HCT116 (cell line): Measurements from ENCODE around the gene TNFAIP2. TPM values are rescaled to one million over a fixed set of nuclear protein-coding genes. Genes with fewer than 3 reads are reported as not detected.

Source experiments
- ATAC-seq: fragments of 200-7000 bp; cut with Tn5 transposase; 2 replicates; pipeline ENCODE4 v1.9.1; 2020; ENCODE audit warnings: mild to moderate bottlenecking, moderate library complexity
- BruUV-seq: library from RNA; stranded (reverse); fragments of 400-500 nt; replicated peaks from 2 replicates; lab custom pipeline; 2021; lab: Mats Ljungman, UMichigan
- CTCF ChIA-PET: fragments of 300-600 bp; sonication (Branson Sonifier 250); formaldehyde crosslinking; loops from one replicate; lab custom pipeline; 2021; ENCODE audit warnings: antibody characterized with exemption; lab: Charles Lee
- POLR2A ChIA-PET: fragments of 300-600, 350-600 bp; sonication (Branson Sonifier 250); formaldehyde crosslinking; loops from one replicate; lab custom pipeline; 2021; ENCODE audit warnings: antibody characterized with exemption; lab: Charles Lee
- RAD21 ChIA-PET, 2 experiments: fragments of 300-600 bp; sonication (Branson Sonifier 250); formaldehyde crosslinking; loops; one replicate each; lab custom pipeline; 2023; ENCODE audit warnings: low total read pairs in 2 of 2; ENCODE audit not compliant: uncharacterized antibody in 2 of 2, unreplicated experiment in 2 of 2, low non-redundant PET in 1 of 2; lab: Charles Lee
- DNase-seq: peaks from one replicate; pipeline ENCODE4 v3.0.0-alpha.2; 2010; ENCODE audit warnings: low read depth, low spot score
- H2AFZ ChIP-seq: fragments of 200-600 bp; shearing (Covaris generic), sonication (generic); 2 replicates; pipeline ENCODE4 v1.6.1; 2017; ENCODE audit warnings: low read depth, mixed run types, mixed read lengths, antibody characterized with exemption, low read length; ENCODE audit not compliant: poor library complexity, severe bottlenecking
- H3K27ac ChIP-seq: 2 replicates; pipeline ENCODE4 v1.5.1; 2012; ENCODE audit warnings: low read depth, low read length
- H3K27me3 ChIP-seq: fragments of 200-600 bp; sonication (generic); 2 replicates; pipeline ENCODE4 v1.6.1; 2016; ENCODE audit warnings: mixed run types, low read length, mixed read lengths; ENCODE audit not compliant: insufficient read depth
- H3K36me3 ChIP-seq, 2 experiments: fragments of 200-500 bp in 1 of 2; fragments of 200-600 bp in 1 of 2; sonication (Bioruptor generic) in 1 of 2; sonication (generic) in 1 of 2; 2 replicates each; pipeline versions ENCODE4 v1.5.1 to v1.6.1; 2014 to 2016; ENCODE audit warnings: low read length in 2 of 2, inconsistent platforms in 1 of 2, mixed read lengths in 1 of 2, mixed run types in 1 of 2; ENCODE audit not compliant: insufficient read depth in 2 of 2, control insufficient read depth in 1 of 2
- H3K4me1 ChIP-seq, 2 experiments: fragments of 200-600 bp in 1 of 2; sonication (generic) in 1 of 2; 2 replicates each; pipeline versions ENCODE4 v1.5.1 to v1.6.1; 2012 to 2017; ENCODE audit warnings: low read length in 2 of 2, inconsistent platforms in 1 of 2, mild to moderate bottlenecking in 1 of 2, mixed read lengths in 1 of 2, mixed run types in 1 of 2, moderate library complexity in 1 of 2; ENCODE audit not compliant: insufficient read depth in 2 of 2, control insufficient read depth in 1 of 2
- H3K4me2 ChIP-seq: fragments of 200-600 bp; sonication (generic); 2 replicates; pipeline ENCODE4 v1.6.1; 2017; ENCODE audit warnings: mixed run types, low read length, mixed read lengths
- H3K4me3 ChIP-seq, 2 experiments: fragments of 200-600 bp in 1 of 2; sonication (generic) in 1 of 2; replicated peaks in 1 of 2; 2 replicates each; pipeline ENCODE4 v1.5.1; 2011 to 2016; ENCODE audit warnings: low read length in 2 of 2, control low read depth in 1 of 2, low read depth in 1 of 2, mild to moderate bottlenecking in 1 of 2, mixed read lengths in 1 of 2, mixed run types in 1 of 2
- H3K79me2 ChIP-seq: fragments of 200-600 bp; sonication (generic); 2 replicates; pipeline ENCODE4 v1.6.1; 2017; ENCODE audit warnings: mild to moderate bottlenecking, mixed run types, low read length, moderate library complexity, mixed read lengths; ENCODE audit not compliant: insufficient read depth
- H3K9ac ChIP-seq: fragments of 200-600 bp; sonication (generic); 2 replicates; pipeline ENCODE4 v1.6.1; 2016; ENCODE audit warnings: low read length, mixed read lengths
- H3K9me2 ChIP-seq: fragments of 200-600 bp; sonication (generic), shearing (Covaris generic); 2 replicates; pipeline ENCODE4 v1.6.1; 2017; ENCODE audit warnings: mixed run types, mild to moderate bottlenecking, moderate library complexity; ENCODE audit not compliant: insufficient read depth
- H3K9me3 ChIP-seq, 2 experiments: fragments of 200-500 bp in 1 of 2; fragments of 200-600 bp in 1 of 2; sonication (Bioruptor generic) in 1 of 2; sonication (generic) in 1 of 2; 2 replicates each; pipeline ENCODE4 v1.6.1; 2014 to 2017; ENCODE audit warnings: low read length in 2 of 2, mixed read lengths in 2 of 2, inconsistent platforms in 1 of 2, low read depth in 1 of 2, mild to moderate bottlenecking in 1 of 2, mixed run types in 1 of 2, moderate library complexity in 1 of 2; ENCODE audit not compliant: control insufficient read depth in 1 of 2, insufficient read depth in 1 of 2
- H4K20me1 ChIP-seq: fragments of 200-600 bp; sonication (generic), shearing (Covaris generic); 2 replicates; pipeline ENCODE4 v1.6.1; 2017; ENCODE audit warnings: mixed run types, mild to moderate bottlenecking, moderate library complexity; ENCODE audit not compliant: insufficient read depth
- CBX3 ChIP-seq: IDR thresholded peaks from 2 replicates; pipeline ENCODE4 v1.6.1; 2012; ENCODE audit warnings: low read depth
- CEBPB ChIP-seq: IDR thresholded peaks from 2 replicates; pipeline ENCODE4 v1.6.1; 2012; ENCODE audit warnings: low read depth
- CTCF ChIP-seq, 3 experiments: fragments of 200-600 bp in 1 of 3; sonication (generic) in 1 of 3; IDR thresholded peaks in 2 of 3; conservative IDR thresholded peaks in 1 of 3; 2 replicates each; pipeline ENCODE4 v1.5.1; 2012 to 2017; ENCODE audit warnings: low read depth in 2 of 3, low read length in 2 of 3, antibody characterized with exemption in 1 of 3, borderline replicate concordance in 1 of 3, control low read depth in 1 of 3, mild to moderate bottlenecking in 1 of 3, mixed read lengths in 1 of 3, mixed run types in 1 of 3, moderate library complexity in 1 of 3; ENCODE audit not compliant: insufficient read depth in 1 of 3
- EZH2phosphoT487 ChIP-seq: fragments of 200-600 bp; IDR thresholded peaks from 2 replicates; pipeline ENCODE4 v1.6.1; 2018; ENCODE audit warnings: antibody characterized with exemption, borderline replicate concordance
- FOSL1 ChIP-seq: IDR thresholded peaks from 2 replicates; pipeline ENCODE4 v1.6.1; 2012; ENCODE audit warnings: low read depth
- JUND ChIP-seq: IDR thresholded peaks from 2 replicates; pipeline ENCODE4 v1.6.1; 2012
- MAX ChIP-seq: IDR thresholded peaks from 2 replicates; pipeline ENCODE4 v1.6.1; 2012
- POLR2A ChIP-seq: IDR thresholded peaks from 2 replicates; pipeline ENCODE4 v1.7.0; 2011; ENCODE audit warnings: borderline replicate concordance; ENCODE audit not compliant: insufficient read depth, insufficient read length; ENCODE audit errors: extremely low read depth
- SP1 ChIP-seq: IDR thresholded peaks from 2 replicates; pipeline ENCODE4 v1.6.1; 2012; ENCODE audit warnings: low read depth
- TCF7L2 ChIP-seq: IDR thresholded peaks from 2 replicates; pipeline ENCODE4 v1.7.0; 2011; ENCODE audit warnings: borderline replicate concordance, inconsistent platforms; ENCODE audit not compliant: insufficient read depth, insufficient read length; ENCODE audit errors: extremely low read depth
- ZBTB33 ChIP-seq: IDR thresholded peaks from 2 replicates; pipeline ENCODE4 v1.6.1; 2011; ENCODE audit warnings: mild to moderate bottlenecking, low read length, moderate library complexity; ENCODE audit not compliant: insufficient replicate concordance; ENCODE audit errors: extremely low read depth
- ZNF274 ChIP-seq: fragments of 200-500 bp; sonication (Bioruptor generic); IDR thresholded peaks from 2 replicates; pipeline ENCODE4 v1.6.1; 2014; ENCODE audit warnings: mild to moderate bottlenecking, low read depth, low read length, inconsistent platforms
- intact Hi-C: fragments of 100-400 bp; cut with micrococcal nuclease; formaldehyde crosslinking; loops from 2 replicates; pipeline ENCODE4 v1.10.0; 2022
- total RNA-seq: library from RNA; stranded (reverse); gene quantifications from one replicate; pipeline ENCODE4 v1.2.1, GENCODE V29; 2021; ENCODE audit not compliant: unreplicated experiment
- TF ChIP-seq, protein P1 (sequence below): IDR thresholded peaks from 2 replicates; pipeline ENCODE4 v1.6.1; 2012; ENCODE audit warnings: low read depth
- TF ChIP-seq, protein P2 (sequence below): IDR thresholded peaks from 2 replicates; pipeline ENCODE4 v1.6.1; 2012

The TNFAIP2 gene
- total RNA-seq, 1 experiment from 2014 or later: 74.8 TPM

- peaks cover 12 to 31% of the 10 kb centered on the region in 2 experiments for H3K4me1 ChIP-seq
These were observed 18.8 kb downstream of the TNFAIP2 start for GRCh38 chr14:103142026-103142425.

More at GRCh38 chr14:103142026-103142425, 18.8 kb downstream of the TNFAIP2 start:
- ATAC-seq (no peak), DNase-seq (no peak)
- Histone ChIP-seq H3K9me3 (no peaks in the 10 kb centered on the region), H3K4me2 (no peak overlapping the region), H3K27ac (no peak overlapping the region), H2AFZ (no peak overlapping the region), H3K27me3 (no peaks in the 10 kb centered on the region), H4K20me1 (no peaks in the 10 kb centered on the region), H3K36me3 (no peaks in the 10 kb centered on the region), H3K9ac (no peak overlapping the region), H3K4me3 (no peak overlapping the region), H3K9me2 (no peaks in the 10 kb centered on the region), H3K79me2 (no peaks in the 10 kb centered on the region)
- ChIA-PET CTCF (interaction anchor here (2.7 kb wide), 1 partner anchor 37 kb away, joined by 17 read pairs; no protein-coding TSS in a partner anchor), POLR2A (no interaction called here), RAD21 (interaction anchor here (1.1 to 2.4 kb wide), 2 partner anchors 37 kb away, joined by 3 to 18 read pairs; no protein-coding TSS in a partner anchor)
- BruUV-seq: no TSS peak
- intact Hi-C loops: no loop called here
- TF ChIP-seq CBX3: no peak
- TF ChIP-seq TCF7L2: no peak
- TF ChIP-seq CEBPB: no peak
- TF ChIP-seq EZH2phosphoT487: no peak
- TF ChIP-seq, protein P1, sequence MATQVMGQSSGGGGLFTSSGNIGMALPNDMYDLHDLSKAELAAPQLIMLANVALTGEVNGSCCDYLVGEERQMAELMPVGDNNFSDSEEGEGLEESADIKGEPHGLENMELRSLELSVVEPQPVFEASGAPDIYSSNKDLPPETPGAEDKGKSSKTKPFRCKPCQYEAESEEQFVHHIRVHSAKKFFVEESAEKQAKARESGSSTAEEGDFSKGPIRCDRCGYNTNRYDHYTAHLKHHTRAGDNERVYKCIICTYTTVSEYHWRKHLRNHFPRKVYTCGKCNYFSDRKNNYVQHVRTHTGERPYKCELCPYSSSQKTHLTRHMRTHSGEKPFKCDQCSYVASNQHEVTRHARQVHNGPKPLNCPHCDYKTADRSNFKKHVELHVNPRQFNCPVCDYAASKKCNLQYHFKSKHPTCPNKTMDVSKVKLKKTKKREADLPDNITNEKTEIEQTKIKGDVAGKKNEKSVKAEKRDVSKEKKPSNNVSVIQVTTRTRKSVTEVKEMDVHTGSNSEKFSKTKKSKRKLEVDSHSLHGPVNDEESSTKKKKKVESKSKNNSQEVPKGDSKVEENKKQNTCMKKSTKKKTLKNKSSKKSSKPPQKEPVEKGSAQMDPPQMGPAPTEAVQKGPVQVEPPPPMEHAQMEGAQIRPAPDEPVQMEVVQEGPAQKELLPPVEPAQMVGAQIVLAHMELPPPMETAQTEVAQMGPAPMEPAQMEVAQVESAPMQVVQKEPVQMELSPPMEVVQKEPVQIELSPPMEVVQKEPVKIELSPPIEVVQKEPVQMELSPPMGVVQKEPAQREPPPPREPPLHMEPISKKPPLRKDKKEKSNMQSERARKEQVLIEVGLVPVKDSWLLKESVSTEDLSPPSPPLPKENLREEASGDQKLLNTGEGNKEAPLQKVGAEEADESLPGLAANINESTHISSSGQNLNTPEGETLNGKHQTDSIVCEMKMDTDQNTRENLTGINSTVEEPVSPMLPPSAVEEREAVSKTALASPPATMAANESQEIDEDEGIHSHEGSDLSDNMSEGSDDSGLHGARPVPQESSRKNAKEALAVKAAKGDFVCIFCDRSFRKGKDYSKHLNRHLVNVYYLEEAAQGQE: no peak
- TF ChIP-seq ZNF274: no peak
- TF ChIP-seq POLR2A: no peak
- no peak for TF ChIP-seq MAX
- no peak for TF ChIP-seq JUND
- no peak for TF ChIP-seq FOSL1
- no peak for TF ChIP-seq SP1
- TF ChIP-seq ZBTB33: no peak
- no peak for TF ChIP-seq CTCF (IDR thresholded peaks at IDR 0.05 in 2 of 3, conservative IDR thresholded peaks at IDR 0.05 in 1 of 3; ENCODE audit: borderline replicate concordance in 1 of 3, insufficient read depth in 1 of 3, low read depth in 2 of 3, low read length in 2 of 3)
- TF ChIP-seq, protein P2, sequence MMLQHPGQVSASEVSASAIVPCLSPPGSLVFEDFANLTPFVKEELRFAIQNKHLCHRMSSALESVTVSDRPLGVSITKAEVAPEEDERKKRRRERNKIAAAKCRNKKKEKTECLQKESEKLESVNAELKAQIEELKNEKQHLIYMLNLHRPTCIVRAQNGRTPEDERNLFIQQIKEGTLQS: no peak
